Subcutaneous preadipocyte (primary cell): ENCODE measurements around the gene SNX1. TPM values are rescaled to one million over a fixed set of nuclear protein-coding genes. Genes with fewer than 3 reads are reported as not detected.

Experiments used
- small RNA-seq: library from RNA; depleted of rRNA; stranded (forward); fragments of <200 nt; gene quantifications from one replicate; pipeline ENCODE3, GENCODE V24; 2012
- total RNA-seq: library from RNA; depleted of rRNA; stranded (reverse); fragments of >200 nt; gene quantifications from 2 replicates; pipeline ENCODE4 v1.2.3, GENCODE V29; 2012

Gene SNX1
- 37.3 and 40.4 TPM in 2 replicates for total RNA-seq

DNA sequence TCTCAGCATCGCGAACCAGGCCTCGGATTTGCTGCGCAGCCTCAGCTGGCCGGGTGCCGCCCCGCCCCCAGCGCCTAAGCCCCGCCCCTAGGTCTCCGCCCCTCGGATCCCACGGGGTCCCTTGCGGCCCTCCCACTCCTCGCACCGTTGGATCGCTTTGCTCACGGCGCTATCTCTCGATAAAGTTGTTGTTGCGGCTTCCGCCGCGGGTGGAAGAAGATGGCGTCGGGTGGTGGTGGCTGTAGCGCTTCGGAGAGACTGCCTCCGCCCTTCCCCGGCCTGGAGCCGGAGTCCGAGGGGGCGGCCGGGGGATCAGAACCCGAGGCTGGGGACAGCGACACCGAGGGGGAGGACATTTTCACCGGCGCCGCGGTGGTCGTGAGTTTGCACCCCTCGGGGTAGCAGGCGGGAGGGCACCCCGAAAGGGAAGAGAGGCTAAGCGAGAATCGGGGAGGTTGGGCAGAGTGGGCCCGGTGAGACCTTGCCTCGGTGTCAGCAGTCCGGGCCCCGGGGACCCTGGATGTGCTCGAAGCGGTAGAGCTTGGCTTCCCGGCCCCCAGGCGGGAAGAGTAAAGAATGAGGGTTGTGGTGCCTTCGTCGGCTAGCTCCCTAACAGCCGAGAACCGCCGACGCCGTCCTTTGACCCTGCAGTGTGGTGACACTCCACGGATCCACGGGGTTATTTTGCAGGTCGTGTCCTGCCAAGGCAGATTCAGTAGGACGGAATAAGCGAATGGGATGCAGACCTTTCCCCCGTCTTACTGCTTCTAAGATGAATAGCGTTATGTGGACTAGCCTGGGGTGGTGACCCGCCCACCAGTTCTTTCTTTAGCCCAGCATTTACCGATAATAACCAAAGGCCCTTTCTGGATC is at the start of gene SNX1:
TSS of gene SNX1 (plus strand) at position 188 of the 873 bp plus-strand sequence. CDS start at position 220, 32 bp downstream.

GRCh38 chr15:64046421-64047153 is 49.2 kb upstream of the SNX1 start, which contains the start of gene DAPK2:
Gene DAPK2, minus strand, starts transcription at chr15:64046485. Its CDS starts 6,224 bp downstream, at chr15:64040261.

DNA sequence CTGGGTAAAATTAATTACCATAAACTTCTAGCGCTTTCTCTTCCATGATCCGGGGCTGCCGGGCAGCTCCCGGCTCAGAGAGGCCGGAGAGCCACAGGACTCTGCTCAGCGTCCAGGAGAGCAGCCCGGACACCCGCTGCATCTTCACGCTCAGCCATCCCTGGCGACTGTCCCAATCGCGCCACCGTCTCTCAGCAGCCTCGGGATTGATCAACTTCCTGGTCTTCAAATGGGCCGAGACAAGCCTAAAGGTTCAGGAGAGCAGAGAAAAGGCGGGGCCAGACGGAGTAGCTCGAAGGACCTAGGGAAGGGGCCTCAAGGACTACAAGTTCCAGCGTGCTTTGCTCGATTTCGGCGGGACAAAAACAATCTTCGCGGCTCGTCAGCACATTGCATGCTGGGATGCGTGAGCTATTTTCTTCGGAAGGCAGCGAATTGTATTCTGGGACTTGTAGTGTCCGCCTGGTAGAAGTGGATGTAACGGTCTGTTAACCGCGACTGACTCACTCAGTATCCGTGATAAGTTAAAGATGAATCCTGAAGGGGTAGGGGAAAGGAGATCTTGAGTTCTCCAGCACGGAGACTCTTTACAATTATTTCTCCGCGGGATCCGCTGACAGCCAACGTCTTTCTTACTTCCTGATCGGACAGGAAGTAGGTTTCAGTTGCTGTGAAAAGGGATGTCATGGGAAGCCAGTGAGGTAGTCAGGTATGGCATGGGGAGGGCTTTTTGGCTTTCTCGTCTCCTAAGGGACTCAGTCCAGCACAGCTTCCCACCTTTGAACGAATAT is 2.0 kb upstream of the SNX1 start, which contains the start of gene CIAO2A:
TSS of gene CIAO2A (minus strand) at position 212 of the 791 bp plus-strand sequence. CDS start at position 142, 70 bp downstream.

DNA sequence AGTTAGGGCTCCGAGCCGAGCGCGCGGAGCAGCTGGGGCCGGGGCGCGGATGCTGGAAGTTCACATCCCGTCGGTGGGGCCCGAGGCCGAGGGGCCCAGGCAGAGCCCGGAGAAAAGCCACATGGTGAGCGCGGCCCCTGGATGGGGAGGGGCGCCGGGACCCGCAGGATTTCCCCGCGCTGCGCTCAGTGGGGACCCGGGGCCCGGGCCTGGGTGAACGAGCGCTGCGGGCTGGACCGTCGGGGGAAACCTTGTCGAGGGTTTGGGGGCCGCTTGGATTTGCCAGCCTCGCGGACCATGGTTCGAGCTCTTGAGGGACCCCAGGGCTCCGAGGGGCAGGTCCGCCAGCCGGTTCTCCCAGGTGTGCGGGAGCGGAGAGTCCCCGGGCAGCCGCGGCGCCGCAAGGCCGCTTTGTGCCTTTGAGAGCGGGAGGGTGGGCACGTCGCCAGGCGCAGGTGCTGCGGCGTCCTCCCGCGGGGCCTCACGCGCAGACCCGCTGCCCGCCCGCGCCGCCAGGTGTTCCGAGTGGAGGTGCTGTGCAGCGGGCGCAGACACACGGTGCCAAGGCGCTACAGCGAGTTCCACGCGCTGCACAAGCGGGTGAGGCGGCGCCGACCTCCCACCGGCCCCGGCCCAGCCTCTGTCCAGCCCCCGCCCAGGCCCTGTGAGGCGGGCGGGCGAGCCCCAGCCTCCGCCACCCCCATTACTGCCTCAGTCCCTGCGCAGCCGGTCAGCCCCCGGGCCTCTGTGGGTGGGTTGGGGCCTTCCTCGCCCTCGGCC is 56.1 kb downstream of the SNX1 start, which contains the start of gene SNX22:
TSS of gene SNX22 (plus strand) at position 5 of the 780 bp plus-strand sequence. CDS start at position 50, 45 bp downstream.

GRCh38 chr15:64162869-64163658 is 67.3 kb downstream of the SNX1 start, which contains the start of gene PPIB:
Gene PPIB, minus strand, starts transcription at chr15:64163022. Its CDS starts 36 bp downstream, at chr15:64162986.

Small RNA genes within 50 kb of the gene (small RNA-seq; reads per million reads assigned to genes)
- gene RF00019 = not detected

Other genes with a start within 250 kb of the SNX1 start
- 0.98 and 7.0 TPM in 2 replicates for gene DAPK2, start 49.5 kb upstream of the SNX1 start, total RNA-seq
- 51.6 and 60.6 TPM in 2 replicates for gene CIAO2A, start 2.1 kb upstream of the SNX1 start, total RNA-seq
- gene SNX22, start 55.7 kb downstream of the SNX1 start, total RNA-seq = under 0.01 and 0.39 TPM in 2 replicates
- gene PPIB, start 67.0 kb downstream of the SNX1 start, total RNA-seq = 772 and 937 TPM in 2 replicates